GM10266 (cell line): ENCODE data around the gene IQCF6.

Source experiments
- DNase-seq: peaks from one replicate; pipeline ENCODE4 v3.0.0; 2012; ENCODE audit errors: extremely low spot score
- CTCF ChIP-seq: IDR thresholded peaks from 2 replicates; pipeline ENCODE4 v1.5.1; 2012; ENCODE audit warnings: mild to moderate bottlenecking, low read depth; ENCODE audit not compliant: control insufficient read depth, insufficient read depth; ENCODE audit errors: missing control alignments

Gene IQCF6

GRCh38 chr3:51779137-51779536 lies at the start of gene IQCF6:
Gene IQCF6, minus strand, starts transcription at chr3:51779237. Its CDS starts 13 bp downstream, at chr3:51779224.
- DNase-seq, result no peak
- TF ChIP-seq CTCF, result no peak

GRCh38 chr3:51828297-51828696 lies 49.3 kb upstream of the IQCF6 start:
- no peak for TF ChIP-seq CTCF

GRCh38 chr3:51819709-51820406 lies 40.8 kb upstream of the IQCF6 start:
- peak; percentile 34 for TF ChIP-seq CTCF
- no peak for DNase-seq

More at GRCh38 chr3:51828297-51828696, 49.3 kb upstream of the IQCF6 start:
- no peak for DNase-seq

- no peak for DNase-seq
- TF ChIP-seq CTCF, result no peak
These were observed 40.1 kb upstream of the IQCF6 start for GRCh38 chr3:51819151-51819550.

- TF ChIP-seq CTCF, result no peak
- no peak for DNase-seq
These were observed 38.3 kb upstream of the IQCF6 start for GRCh38 chr3:51817375-51817774.

GRCh38 chr3:51816723-51817122 lies 37.7 kb upstream of the IQCF6 start:
- no peak for TF ChIP-seq CTCF
- no peak for DNase-seq

- DNase-seq, result no peak
- TF ChIP-seq CTCF, result no peak
These were observed 36.6 kb upstream of the IQCF6 start for GRCh38 chr3:51815614-51816013.
